ENCODE measurements around the gene MGLL. TPM values are rescaled to one million over a fixed set of nuclear protein-coding genes. Genes with fewer than 3 reads are reported as not detected.

Gene MGLL
- total RNA-seq, 3 donors from 2014 or later, result 2.2 to 8.0 (median 2.6) TPM

DNA sequence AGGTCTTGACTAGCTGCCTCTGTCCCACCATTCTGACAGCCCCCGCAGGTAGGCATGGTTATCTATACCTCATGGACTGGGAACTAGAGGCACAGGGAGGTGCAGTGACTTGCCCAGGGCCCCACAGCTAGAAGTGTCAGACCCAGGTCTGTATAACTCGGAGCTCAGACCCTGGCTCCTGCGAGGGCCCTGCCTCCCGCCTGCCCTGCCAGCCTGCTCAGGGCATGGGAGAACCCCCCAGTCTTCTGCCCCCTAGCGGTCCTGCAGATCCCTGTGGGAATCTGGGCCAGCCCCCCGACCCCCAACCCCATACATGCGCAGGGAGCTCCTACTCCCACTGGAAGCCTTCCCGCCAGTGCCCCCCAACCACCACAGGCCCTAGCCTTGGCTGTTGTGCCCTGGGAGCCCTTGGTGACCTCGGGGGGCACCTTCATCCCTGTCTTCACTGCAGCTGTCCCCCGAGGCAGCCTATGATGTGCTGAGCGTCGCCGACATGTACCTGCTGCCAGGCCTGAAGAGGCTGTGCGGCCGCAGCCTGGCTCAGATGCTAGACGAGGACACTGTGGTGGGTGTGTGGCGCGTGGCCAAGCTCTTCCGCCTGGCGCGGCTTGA lies 142.7 kb downstream of the MGLL start:
- Mint-ChIP-seq H3K4me3 (no peak overlapping the region), H3K9me3 (no peaks in the 10 kb centered on the region), H3K27me3 (ENCODE audit: low read depth) (no peaks in the 10 kb centered on the region), H3K36me3 (ENCODE audit: insufficient read depth) (peaks cover 8% of the 10 kb centered on the region), H3K4me1 (ENCODE audit: low read depth) (peaks cover 26% of the 10 kb centered on the region)
- no peak for DNase-seq
- no peak for ATAC-seq

DNA sequence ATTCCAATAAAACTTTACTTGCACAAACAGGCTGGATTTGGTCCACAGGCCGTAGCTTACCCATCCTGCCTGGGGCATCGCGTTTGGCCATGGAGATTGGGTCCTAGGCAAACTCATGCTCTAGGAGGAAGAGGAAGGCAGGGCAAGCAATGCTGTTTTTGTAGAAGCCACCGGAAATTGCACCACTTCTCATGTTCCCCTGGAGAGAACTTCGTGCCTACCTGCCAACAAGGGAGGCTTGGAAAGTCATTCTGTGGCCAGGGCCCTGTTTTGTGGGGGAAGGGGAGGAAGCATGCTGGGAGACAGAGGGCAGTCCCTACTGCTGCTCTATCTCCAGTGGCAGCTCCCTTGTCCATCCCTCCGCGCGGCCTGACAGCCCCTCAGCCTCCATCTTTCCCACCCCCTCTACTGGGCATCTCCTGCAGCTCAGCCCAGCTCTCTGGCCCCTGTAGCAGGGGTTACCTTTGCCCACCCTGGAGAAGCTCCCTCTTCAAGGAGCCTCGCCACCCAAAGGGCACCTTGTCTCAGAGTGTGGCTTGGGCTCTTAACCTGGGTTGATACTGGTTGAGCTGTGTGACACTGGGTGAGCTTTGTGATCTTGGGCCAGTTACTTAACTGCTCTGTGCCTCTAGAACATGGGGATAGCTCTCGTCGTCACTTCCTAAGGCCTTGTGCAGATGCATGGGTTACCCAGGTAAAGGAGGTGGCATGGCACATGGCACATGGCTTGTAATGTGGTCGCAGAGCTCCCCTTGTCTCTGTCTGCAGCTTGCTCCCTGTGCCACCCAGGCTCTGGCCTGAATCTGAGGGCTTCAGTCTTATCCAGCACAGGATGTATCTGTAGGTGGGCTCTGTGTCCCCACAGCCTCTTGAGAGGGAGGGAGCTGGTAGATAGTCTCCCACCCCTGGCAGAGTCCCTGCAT lies 143.4 kb downstream of the MGLL start:
- Mint-ChIP-seq H3K4me1 (ENCODE audit: low read depth) (peaks cover 28% of the 10 kb centered on the region), H3K9me3 (no peaks in the 10 kb centered on the region), H3K36me3 (ENCODE audit: insufficient read depth) (peaks cover 8% of the 10 kb centered on the region), H3K4me3 (no peak overlapping the region), H3K27me3 (ENCODE audit: low read depth) (no peaks in the 10 kb centered on the region)
- ATAC-seq, result no peak
- DNase-seq, result no peak

DNA sequence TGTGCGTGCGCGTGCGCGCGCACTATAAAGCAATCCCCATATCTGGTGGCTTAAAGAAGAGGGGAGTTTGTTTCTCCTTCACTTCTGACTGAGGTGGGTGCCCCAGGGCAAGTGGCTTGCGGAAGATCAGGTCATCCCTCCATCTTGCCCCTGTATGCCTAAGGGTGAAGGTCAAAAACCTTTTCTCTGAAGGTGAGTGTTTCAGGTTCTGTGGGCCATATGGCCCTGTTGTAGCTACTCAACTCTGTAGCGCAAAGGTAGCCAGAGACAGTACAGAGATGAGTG lies 144.1 kb downstream of the MGLL start:
- ATAC-seq (no peak), DNase-seq (no peak)
- H3K27me3 Mint-ChIP-seq (ENCODE audit: low read depth), result no peaks in the 10 kb centered on the region
- peaks cover 28% of the 10 kb centered on the region for H3K4me1 Mint-ChIP-seq (ENCODE audit: low read depth)
- H3K36me3 Mint-ChIP-seq (ENCODE audit: insufficient read depth), result peaks cover 8% of the 10 kb centered on the region
- H3K9me3 Mint-ChIP-seq, result no peaks in the 10 kb centered on the region
- no peak overlapping the region for H3K4me3 Mint-ChIP-seq

DNA sequence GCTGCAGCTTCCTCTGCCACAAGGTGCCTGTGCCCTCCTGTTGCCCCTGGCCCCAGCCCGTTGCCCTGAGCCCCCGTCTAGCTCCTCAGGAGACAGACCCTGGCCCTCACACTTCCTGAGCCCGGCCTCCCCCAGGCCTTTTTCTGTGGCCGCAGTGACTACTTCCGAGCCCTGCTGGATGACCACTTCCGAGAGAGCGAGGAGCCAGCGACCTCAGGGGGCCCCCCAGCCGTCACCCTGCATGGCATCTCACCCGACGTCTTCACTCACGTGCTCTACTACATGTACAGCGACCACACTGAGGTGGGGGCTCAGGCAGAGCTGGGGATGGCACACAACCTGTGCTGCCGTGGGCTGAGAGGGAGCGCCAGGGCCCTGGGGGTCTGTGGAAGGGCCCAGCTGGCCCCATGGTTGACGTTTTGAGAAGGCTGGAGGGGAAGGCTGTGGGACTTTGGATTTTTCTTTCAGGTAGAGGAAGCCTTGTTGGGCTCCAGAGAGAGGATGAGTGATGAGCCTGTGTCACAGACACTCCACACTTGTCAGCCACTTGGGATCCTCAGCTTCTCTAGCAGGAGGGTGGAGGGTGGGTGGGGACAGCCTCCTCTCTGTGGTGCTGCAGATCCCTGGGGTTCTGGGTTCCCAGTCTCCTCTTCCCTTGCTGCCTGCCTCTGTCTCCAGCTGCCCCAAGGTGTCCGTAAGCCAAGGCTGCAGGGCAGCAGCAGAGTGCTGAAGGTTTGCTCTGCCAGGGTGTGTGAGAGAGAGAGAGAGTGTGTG lies 144.6 kb downstream of the MGLL start:
- Mint-ChIP-seq H3K27me3 (ENCODE audit: low read depth) (no peaks in the 10 kb centered on the region), H3K9me3 (no peaks in the 10 kb centered on the region), H3K4me3 (no peak overlapping the region), H3K36me3 (ENCODE audit: insufficient read depth) (peaks cover 8% of the 10 kb centered on the region), H3K4me1 (ENCODE audit: low read depth) (peaks cover 28% of the 10 kb centered on the region)
- ATAC-seq, result no peak
- no peak for DNase-seq

DNA sequence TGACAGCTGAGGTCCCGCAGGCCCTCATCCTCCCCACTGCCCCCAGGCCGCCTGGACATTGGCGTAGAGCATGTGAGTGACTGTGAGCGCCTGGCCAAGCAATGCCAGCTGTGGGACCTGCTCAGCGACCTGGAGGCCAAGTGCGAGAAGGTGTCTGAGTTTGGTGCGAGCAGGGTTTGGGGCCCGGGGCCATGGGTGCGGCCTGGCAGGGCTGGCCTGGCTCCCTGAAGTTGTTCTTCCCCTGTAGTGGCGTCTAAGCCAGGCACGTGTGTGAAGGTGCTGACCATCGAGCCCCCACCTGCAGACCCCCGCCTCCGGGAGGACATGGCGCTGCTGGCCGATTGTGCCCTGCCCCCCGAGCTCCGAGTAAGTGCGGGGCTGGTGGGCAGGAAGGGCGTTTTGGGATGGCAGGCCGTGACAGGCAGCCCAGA lies 145.4 kb downstream of the MGLL start:
- ATAC-seq, result no peak
- Mint-ChIP-seq H3K9me3 (no peaks in the 10 kb centered on the region), H3K27me3 (ENCODE audit: low read depth) (no peaks in the 10 kb centered on the region), H3K4me1 (ENCODE audit: low read depth) (peaks cover 26% of the 10 kb centered on the region), H3K36me3 (ENCODE audit: insufficient read depth) (peaks cover 8% of the 10 kb centered on the region), H3K4me3 (no peak overlapping the region)
- no peak for DNase-seq

DNA sequence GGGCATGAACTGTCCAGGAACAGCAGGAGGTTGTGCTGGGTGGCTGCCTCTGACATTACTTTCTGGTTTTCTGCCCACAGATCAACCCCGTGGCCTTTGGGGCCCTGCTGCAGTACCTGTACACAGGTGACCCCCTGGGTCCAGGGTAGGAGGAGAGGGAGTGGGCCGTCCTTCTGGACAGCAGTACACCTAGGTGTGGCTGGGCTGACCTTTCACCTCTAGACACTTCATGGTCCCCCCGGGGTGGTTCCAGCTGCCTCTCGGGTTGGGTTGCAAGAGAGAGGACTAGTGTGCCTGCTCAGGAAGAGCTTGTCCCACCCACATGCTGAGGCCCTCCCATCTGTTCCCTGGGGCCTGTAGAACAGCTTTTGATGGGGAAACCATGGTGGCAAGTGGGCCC lies 145.9 kb downstream of the MGLL start:
- DNase-seq (no peak), ATAC-seq (no peak)
- H3K4me1 Mint-ChIP-seq (ENCODE audit: low read depth), result peaks cover 28% of the 10 kb centered on the region
- peaks cover 8% of the 10 kb centered on the region for H3K36me3 Mint-ChIP-seq (ENCODE audit: insufficient read depth)
- H3K27me3 Mint-ChIP-seq (ENCODE audit: low read depth), result no peaks in the 10 kb centered on the region
- H3K4me3 Mint-ChIP-seq, result no peak overlapping the region
- no peaks in the 10 kb centered on the region for H3K9me3 Mint-ChIP-seq

DNA sequence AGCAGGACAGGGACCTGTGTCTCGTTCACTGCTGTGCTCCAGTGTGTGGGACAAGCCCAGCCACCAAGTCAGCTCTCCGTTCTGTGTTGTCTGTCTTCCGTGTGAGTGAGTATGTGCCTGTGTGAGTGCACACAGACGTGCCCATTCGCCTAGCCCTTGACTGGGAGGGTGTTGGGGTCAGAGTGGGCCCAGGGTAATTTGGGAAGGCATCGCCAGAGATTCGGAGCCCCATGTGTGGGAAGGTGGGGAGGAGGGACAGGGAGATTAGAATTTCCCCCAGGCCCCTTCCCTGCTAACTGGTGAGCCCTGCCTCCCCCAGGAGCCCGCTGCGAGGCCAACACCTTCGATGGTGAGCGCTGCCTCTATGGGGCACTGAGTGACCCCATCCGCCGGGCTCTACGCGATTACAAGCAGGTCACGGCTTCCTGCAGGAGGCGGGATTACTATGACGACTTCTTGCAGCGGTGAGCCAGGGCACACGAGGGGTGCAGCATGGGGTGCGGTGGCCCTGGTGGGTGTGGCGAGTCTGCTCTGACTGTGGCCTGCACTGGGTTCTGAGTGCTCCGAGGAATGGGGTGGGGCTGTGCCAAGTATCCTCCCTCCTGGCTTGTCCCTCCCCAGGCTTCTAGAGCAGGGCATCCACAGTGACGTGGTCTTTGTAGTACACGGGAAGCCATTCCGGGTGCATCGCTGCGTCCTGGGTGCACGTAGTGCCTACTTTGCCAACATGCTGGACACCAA lies 146.5 kb downstream of the MGLL start:
- Mint-ChIP-seq H3K9me3 (no peaks in the 10 kb centered on the region), H3K36me3 (ENCODE audit: insufficient read depth) (peaks cover 8% of the 10 kb centered on the region), H3K27me3 (ENCODE audit: low read depth) (no peaks in the 10 kb centered on the region), H3K4me3 (no peak overlapping the region), H3K4me1 (ENCODE audit: low read depth) (peaks cover 29% of the 10 kb centered on the region)
- DNase-seq (no peak), ATAC-seq (no peak)

DNA sequence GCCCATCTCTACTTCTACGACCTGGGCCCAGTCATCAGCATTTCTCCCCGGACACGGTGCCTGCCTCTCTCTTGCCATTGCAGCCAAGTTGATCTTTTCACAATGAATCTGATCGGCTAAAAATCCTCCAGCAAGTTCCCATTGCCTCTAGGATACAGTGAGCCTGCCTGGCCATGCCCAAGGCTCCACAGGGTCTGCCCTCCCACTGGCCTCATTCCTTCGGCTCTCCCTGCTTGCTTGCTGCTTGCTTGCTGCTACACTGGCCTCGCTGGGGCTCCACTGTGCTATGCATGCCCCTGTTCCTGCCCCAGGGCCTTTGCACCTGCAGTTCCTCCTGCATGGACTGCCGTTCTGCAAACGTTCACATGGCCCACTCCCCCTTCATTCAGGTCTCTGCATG lies 147.5 kb downstream of the MGLL start:
- peaks cover 29% of the 10 kb centered on the region for H3K4me1 Mint-ChIP-seq (ENCODE audit: low read depth)
- peak overlapping the region; percentile 60 for H3K4me3 Mint-ChIP-seq
- ATAC-seq (no peak), DNase-seq (no peak)
- H3K36me3 Mint-ChIP-seq (ENCODE audit: insufficient read depth), result peaks cover 8% of the 10 kb centered on the region
- H3K27me3 Mint-ChIP-seq (ENCODE audit: low read depth), result no peaks in the 10 kb centered on the region
- H3K9me3 Mint-ChIP-seq, result no peaks in the 10 kb centered on the region

DNA sequence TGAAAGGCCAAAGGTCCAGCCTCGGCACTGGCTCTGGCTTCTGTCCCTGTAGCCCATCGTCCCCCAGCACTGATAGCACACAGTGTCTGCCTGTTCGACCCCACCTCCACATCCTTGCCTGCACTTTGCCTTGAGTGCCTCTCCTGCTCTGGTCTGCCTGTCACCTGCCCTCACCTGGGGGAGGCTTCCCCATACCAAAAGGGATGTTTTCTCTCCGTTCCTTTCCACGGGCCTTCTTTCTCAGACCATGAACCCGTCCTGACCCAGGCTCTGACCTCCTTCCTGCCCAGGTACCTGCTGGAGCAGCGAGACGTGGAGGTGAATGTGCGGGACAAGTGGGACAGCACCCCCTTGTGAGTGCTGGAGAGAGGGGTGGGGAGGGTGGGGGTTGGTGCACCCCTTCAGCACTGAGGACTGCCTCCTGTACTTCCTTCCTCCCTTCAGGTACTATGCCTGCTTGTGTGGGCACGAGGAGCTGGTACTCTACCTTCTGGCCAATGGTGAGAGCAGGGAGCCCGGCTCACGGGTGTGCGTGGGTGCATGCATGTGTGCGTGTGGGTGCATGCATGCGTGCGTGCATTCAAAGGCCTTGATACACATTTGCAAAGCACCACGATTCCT lies 148.1 kb downstream of the MGLL start:
- Mint-ChIP-seq H3K36me3 (ENCODE audit: insufficient read depth) (peaks cover 8% of the 10 kb centered on the region), H3K4me1 (ENCODE audit: low read depth) (peaks cover 29% of the 10 kb centered on the region), H3K9me3 (no peaks in the 10 kb centered on the region), H3K4me3 (peak overlapping the region; percentile 85), H3K27me3 (ENCODE audit: low read depth) (no peaks in the 10 kb centered on the region)
- ATAC-seq (no peak), DNase-seq (no peak)

DNA sequence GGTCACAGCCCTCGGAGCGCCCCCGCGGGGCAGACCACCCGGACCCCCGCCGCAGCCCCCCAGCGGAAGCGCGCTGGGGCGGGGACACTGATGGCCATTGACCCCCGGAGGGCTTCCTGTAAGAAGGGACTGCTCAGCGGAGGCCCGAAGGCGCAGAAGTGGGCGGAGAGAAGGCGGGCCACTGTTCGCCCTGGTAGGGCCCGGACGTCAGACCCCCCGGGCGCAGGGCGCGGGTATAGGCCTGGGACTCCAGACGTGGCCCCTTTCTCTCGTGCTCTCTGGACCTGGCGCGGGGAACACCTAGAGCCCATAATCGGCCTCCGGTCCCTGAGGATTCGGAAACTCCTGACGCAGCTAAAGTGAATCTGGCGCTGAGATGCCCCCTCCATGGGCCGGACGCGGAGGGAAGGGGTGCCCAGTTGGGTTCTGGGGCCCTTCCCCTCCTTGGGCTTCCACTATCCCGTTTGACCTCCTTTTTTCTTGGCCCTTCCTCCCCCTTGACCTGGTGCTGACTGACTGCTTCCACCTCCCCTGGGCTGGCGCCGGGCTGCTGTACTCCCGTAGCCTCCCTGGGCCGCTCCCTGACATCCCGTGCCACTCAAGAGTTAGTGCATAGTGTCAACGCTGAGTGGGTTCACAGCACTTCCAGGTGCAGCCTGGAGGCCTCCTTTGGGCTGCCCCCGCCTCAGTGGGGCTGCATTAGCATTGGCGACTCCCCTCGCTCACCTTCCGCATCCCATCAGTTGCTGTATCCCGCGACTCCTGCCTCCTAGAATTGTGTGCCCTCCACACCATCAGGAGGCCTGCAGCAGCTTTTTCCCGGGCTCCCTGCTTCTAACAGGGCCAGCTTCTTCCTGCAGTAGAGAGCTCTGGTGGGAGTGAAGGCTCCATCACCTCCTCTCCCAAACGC lies 148.9 kb downstream of the MGLL start:
- peak; percentile 32 for DNase-seq
- Mint-ChIP-seq H3K4me3 (peak overlapping the region; percentile 85), H3K4me1 (ENCODE audit: low read depth) (peaks cover 29% of the 10 kb centered on the region), H3K36me3 (ENCODE audit: insufficient read depth) (peaks cover 8% of the 10 kb centered on the region), H3K9me3 (no peaks in the 10 kb centered on the region), H3K27me3 (ENCODE audit: low read depth) (no peaks in the 10 kb centered on the region)
- peak; percentile 62 for ATAC-seq

DNA sequence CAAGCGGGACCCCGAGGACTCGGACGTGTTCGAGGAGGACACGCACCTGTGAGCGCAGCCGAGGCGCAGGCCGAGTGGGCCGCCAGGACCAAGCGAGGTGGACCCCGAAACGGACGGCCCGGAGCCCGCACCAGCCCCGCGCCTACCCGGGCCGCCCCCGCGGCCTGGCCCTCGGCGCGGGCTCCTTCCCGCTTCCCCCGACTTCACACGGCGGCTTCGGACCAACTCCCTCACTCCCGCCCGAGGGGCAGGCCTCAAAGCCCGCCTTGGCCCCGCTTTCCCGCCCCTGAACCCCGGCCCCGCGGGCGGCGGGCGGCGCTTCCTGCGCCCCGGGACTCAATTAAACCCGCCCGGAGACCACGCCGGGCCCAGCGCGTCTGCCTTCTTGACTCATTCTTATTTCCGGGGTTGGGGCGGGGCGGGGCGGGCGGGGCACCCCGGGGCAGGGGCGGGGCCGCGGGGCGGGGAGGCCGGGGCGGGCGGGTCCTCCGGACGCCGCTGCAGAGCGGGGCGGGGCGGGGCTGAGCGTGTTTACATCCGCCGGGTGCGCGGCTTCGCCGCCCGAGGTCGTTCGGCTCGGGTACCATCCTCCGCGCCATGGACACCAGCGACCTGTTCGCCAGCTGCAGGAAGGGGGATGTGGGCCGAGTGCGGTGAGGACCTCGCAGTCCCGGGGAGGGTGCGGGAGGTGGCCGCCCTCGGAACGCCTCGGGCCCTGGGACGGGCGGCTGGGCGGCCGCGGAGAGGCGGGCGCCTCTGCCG lies 149.7 kb downstream of the MGLL start, which contains the start of gene ABTB1:
TSS of gene ABTB1 (plus strand) at position 524 of the 762 bp plus-strand sequence. CDS start at position 598, 74 bp downstream.
- DNase-seq (peak; percentile 81), ATAC-seq (peak; percentile 90 to 91)
- peaks cover 8% of the 10 kb centered on the region for H3K36me3 Mint-ChIP-seq (ENCODE audit: insufficient read depth)

More for the DNA sequence above, 149.7 kb downstream of the MGLL start, which contains the start of gene ABTB1:
- Mint-ChIP-seq H3K9me3 (no peaks in the 10 kb centered on the region), H3K4me1 (ENCODE audit: low read depth) (peaks cover 27% of the 10 kb centered on the region), H3K4me3 (peak within 1 kb of the TSS; percentile 87), H3K27me3 (ENCODE audit: low read depth) (no peaks in the 10 kb centered on the region)
